Panc1 (cell line): Measurements from ENCODE around the gene PROX1.

Source experiments
- POLR2AphosphoS5 ChIP-seq: IDR thresholded peaks from 2 replicates; pipeline ENCODE4 v1.6.1; 2012; ENCODE audit warnings: mild to moderate bottlenecking, low read depth, low read length, moderate library complexity
- REST ChIP-seq, 2 experiments: IDR thresholded peaks; 2 replicates each; pipeline ENCODE4 v1.6.1; 2011 to 2012; ENCODE audit warnings: low read depth in 2 of 2, control low read depth in 1 of 2, low read length in 1 of 2, mild to moderate bottlenecking in 1 of 2, moderate library complexity in 1 of 2; ENCODE audit not compliant: insufficient read depth in 1 of 2
- SIN3A ChIP-seq: IDR thresholded peaks from 2 replicates; pipeline ENCODE4 v1.6.1; 2012; ENCODE audit warnings: low read depth, mild to moderate bottlenecking, low read length, moderate library complexity, borderline replicate concordance; ENCODE audit not compliant: insufficient read depth
- TF ChIP-seq, protein P1 (sequence below): fragments of 450-650 bp; IDR thresholded peaks from 2 replicates; pipeline ENCODE4 v1.5.1; 2017; ENCODE audit warnings: mild to moderate bottlenecking

DNA sequence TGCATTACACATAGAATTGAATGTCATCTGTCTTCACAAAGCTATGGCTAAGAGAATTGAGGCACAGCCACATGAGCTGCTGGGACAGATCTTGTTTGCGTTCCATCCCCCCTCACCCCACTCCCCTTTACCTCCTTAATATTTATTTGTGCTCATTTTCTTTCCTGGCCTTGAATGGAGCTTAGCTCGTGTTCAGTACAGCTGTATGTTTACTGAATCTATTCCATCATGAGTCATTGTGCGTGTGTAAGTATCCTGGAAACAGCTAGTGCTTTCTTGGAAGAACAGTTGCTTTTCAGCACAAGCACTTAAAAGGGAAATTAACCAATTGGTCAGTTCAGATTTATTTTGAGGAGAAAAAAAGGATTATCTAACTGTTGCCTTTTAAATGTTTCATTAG is 14.7 kb downstream of the PROX1 start:
- no peak for TF ChIP-seq POLR2AphosphoS5
- TF ChIP-seq, protein P1, sequence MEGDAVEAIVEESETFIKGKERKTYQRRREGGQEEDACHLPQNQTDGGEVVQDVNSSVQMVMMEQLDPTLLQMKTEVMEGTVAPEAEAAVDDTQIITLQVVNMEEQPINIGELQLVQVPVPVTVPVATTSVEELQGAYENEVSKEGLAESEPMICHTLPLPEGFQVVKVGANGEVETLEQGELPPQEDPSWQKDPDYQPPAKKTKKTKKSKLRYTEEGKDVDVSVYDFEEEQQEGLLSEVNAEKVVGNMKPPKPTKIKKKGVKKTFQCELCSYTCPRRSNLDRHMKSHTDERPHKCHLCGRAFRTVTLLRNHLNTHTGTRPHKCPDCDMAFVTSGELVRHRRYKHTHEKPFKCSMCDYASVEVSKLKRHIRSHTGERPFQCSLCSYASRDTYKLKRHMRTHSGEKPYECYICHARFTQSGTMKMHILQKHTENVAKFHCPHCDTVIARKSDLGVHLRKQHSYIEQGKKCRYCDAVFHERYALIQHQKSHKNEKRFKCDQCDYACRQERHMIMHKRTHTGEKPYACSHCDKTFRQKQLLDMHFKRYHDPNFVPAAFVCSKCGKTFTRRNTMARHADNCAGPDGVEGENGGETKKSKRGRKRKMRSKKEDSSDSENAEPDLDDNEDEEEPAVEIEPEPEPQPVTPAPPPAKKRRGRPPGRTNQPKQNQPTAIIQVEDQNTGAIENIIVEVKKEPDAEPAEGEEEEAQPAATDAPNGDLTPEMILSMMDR: no peak
- TF ChIP-seq REST (IDR thresholded peaks at IDR 0.05; ENCODE audit: insufficient read depth in 1 of 2, low read depth in 2 of 2, low read length in 1 of 2): no peak
- no peak for TF ChIP-seq SIN3A
